ENCODE results near the gene FAM222A.
A peak's percentile ranks its signal among the peaks of the same experiment; 100 is the strongest.

The FAM222A gene

DNA sequence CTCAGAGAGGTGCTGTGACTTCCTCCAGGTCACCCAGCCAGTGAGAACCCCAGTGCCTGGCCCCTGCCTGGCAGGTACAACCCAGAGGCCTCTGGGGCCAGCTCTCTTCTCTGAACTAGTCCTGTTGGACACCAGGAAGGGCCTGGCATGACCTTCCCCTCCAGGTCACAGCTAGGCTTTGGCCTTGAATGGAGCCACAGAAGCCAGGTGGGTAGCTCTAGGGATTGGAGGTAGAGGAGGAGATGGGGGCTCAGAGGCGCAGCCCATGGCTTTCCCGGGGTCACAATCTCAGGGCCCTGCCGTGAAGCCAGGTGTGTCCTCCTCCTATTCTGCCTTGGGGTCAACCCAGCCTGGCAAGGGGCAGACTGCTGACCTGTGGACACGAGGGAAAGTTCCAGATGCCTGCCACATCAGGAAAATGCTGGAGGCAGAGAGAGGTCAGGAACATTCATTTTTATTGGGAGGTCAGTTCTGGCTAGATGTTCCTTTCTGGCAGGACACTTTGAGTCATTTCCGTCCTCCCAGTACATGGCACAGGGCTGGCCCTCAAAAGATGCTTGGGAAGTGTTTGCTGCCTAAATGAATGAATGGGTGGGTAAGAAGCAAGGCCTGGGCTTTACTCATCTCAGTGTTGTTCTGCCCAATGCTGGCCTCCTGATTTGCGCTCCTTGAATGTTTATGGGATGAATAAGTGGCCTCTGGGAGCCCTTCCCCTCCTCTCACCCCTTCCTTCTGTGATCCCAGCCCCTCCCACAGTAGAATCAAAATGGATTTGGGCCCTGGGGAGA, 25.4 kb downstream of the FAM222A start:
- DNase-seq, result no peak

DNA sequence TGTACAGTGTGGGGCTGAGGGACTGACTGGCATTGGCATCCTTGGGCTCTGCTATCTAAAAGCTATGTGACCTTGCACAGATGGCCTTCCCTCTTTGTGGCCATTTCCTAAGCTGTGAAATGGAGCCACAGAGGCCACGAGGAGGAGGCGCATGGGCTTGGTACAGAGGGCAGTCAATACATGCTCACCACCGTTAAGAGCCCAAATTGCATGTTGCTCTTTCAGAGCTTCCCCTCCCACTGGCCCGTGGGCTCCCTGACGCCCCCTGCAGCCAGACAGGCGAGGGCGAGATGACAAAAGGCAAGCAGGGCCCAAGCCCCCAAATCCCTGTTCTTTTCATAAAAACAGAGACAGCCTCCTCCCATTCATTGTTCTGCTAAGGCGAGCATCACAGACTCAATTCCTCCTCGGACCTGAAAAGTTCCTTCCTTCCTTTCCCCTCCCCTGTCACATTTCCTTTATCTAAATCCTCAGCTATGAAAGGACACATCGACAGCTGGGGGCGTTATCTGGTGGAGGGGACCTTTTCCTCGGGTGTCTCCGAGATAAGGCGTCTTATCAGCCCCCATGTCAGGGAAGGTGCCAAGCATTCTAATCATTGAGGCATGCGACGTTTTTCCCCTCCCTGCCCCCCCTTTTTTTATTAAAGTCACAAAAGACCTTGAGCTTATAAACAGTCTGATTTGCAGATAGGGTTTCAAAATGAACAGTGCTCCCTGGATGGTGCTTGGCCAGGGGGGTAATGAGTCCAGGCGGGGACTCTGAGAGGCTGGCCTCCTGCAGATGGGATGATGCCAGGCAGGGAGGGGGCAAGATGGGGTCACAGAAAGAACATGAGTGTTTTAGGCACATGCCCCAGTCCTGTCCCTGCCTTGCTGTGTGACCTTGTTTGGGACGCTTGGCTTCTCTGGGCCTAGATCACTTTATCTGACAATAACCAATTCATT, 26.4 kb downstream of the FAM222A start:
- no peak for DNase-seq

DNA sequence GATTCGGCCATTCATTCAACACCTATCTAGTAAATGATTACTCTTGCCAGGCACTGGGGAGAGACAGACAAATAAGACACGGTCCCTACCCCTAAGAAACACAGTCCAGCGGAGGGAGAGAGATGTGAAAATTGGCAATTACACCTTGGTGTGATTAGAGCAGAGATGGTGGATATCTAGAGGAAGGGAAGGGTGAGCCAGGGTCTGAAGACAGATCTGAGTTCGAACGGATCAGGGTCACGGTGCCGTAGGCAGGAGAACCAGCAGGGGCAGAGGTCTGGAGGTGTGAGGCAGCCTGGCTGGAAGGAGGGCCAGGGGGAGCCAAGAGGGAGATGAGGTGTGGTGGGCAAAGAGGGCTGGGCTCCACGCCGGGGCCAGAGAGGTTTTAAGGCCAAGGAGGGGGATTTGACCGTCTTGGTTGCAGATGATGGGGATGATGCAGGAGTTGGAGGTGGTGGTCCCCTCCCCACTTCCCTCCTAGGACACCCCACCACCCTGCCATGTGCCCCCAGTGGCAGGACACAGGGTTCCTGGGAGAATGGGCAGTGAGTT, 27.1 kb downstream of the FAM222A start:
- DNase-seq, result no peak

DNA sequence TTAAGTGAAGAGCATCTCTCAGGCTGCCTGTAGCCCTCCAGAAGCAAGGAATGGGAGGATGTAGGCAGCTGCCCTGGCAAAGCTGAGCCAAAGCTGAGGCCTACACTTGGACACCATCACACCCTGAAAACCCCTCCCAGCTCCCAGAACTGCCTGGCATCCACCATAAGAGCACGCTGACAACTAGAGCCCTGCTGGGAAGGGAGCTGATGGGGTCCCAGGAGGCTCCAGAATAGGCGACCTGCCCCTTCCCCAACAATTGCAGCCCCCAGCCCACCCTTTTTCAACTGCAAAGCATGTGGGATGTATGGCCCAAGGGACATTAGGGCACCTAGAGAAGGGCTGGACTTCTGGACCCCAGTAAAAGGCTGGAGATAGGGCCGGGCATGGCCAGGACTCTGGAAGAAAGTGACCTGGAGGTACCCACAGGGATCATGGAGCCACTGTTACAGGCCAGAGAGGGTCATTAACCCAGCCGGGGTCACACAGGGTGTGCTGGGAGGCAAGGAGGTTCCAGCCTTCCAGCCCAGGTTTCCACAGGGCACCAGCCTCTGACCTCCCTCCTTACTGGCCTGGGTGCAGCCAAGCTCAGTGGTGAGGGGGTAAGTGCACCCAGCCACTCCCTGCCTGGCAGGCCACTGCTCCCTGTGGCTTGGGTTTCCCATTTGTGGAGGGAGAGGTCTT, 27.8 kb downstream of the FAM222A start:
- no peak for DNase-seq

DNA sequence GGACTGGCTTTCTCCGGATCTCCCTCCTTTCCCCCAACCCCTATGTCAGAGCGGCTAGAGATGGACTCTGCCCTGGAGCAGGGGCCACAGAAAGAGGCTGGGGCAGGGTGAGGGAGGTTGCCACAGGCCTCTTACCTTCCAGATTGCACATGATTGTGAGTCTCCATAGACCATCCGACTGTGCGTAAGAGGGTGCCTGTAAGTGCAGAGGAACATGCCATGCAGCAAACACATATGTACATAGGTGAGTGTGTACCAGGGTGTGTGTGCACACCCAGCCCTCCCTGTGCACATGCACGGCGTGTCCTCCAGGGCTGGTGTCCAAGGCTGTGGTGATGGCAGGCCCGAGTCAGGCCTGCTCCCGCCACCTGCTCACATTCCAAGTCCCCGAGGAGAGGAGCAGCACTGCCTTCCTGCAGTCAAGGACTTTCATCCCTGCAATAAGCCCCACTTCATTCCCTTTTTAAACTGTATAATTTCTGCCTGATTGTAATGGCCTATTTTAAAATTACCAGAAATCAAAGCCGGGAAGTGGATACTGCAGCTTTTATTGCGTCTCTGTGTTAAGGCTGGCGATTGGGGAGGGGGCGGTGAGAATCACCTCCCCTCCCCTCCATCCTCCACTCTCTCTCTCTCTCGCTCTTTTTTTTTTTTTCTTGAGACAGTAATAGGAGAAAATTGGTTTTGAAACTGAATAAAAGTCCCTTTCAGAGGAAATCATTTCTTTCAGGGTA, 28.5 kb downstream of the FAM222A start:
- DNase-seq, result no peak

DNA sequence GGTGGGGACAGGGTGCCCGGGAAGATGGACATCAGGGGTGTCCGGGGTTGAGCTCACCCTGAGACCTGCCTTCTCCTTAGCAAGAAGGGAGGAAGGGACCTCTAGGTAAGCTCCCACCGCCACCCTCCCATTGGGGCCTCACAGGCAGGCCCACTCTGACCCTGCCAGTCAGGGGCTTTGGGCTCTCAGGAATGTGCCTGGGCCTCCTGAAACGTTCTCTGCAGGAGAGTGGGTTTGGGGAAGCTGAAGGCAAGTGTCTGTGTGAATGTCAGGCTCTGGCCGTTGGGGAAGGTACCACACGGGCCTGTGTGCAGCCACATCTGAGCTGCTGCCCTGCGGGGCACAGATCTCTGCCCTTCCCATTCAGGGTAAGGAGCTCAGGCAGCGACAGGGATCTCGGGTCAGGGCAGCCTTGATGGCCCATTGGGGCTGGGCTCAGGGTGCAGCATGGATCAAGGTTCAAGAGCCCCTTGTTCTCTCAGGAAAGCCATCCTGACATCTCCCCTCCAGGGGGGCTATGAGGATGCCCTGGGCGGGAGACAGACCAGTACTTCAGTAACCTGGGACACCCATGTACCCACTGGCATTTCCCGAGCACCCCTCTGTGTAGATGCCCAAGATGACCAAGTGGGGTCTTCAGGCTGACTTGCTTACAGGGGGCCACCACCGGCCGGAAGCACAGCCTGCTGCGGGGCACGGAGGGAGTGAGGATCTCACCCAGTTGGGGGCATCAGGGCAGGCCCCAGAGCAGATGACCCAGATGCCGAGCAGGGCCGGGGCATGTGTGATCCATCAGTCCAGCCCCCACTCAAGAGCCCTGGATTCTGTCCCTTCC, 29.7 kb downstream of the FAM222A start:
- DNase-seq, result no peak

DNA sequence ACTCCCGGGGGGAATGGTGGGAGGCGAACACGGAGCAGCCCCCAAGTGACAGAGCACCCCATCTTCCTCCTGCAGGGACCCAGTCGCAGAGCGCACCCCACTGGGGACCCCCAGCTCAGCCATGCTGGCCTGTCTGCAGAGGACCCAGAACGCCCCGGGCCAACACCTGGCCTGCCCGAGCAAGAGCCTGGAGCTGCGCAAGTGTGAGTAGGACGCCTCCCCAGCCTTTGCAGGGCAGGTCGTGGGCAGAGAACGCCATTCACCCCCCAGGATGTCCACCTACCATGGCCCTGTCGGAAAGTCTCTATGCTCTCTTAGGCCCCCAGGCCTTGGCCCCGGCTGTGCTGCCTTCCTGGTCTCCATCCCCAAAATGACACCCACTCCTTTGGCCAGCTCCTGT, 30.4 kb downstream of the FAM222A start:
- DNase-seq, result no peak

DNA sequence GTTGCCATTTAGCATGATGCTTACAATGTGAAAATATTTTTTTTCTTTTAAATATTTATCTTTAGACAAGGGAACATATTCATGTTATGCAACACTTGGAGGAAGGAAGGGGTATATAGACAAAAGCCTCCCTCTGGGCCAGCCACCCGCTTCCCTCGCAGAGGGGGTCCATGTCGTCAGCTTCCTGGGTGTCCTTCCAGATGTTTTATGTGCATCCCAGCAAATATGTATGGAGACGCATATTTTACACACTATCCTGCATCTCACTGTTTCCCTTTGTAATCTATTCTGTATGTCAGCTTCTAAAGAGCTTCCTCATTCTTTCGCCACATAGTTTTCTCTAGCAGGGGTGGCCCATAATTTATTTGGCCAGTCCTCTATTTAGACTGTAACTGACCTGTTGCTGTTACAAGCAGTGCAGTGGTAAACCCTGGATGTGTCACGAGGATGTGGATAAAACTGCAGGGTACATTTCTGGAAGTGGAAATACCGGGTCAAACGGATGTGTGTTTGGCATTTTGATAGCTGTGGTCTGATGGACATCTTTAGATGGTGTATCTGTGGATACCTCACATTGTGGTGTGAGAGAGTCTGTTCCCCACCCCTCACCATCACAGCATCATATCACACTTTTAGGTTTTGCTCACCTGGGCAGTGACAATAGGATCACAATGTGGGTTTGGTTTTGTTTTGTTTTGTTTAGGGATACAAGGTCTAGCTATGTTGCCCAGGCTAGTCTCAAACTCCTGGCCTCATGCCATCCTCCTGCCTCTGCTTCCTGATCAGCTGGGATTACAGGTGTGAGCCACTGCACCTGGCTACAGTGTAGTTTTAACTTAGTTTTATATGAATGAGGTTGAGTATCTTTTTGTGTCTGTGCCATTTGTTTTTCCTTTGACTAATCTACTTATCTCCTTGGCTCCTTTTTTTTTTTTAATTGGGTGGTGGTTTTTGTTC, 31.6 kb downstream of the FAM222A start:
- DNase-seq, result no peak

DNA sequence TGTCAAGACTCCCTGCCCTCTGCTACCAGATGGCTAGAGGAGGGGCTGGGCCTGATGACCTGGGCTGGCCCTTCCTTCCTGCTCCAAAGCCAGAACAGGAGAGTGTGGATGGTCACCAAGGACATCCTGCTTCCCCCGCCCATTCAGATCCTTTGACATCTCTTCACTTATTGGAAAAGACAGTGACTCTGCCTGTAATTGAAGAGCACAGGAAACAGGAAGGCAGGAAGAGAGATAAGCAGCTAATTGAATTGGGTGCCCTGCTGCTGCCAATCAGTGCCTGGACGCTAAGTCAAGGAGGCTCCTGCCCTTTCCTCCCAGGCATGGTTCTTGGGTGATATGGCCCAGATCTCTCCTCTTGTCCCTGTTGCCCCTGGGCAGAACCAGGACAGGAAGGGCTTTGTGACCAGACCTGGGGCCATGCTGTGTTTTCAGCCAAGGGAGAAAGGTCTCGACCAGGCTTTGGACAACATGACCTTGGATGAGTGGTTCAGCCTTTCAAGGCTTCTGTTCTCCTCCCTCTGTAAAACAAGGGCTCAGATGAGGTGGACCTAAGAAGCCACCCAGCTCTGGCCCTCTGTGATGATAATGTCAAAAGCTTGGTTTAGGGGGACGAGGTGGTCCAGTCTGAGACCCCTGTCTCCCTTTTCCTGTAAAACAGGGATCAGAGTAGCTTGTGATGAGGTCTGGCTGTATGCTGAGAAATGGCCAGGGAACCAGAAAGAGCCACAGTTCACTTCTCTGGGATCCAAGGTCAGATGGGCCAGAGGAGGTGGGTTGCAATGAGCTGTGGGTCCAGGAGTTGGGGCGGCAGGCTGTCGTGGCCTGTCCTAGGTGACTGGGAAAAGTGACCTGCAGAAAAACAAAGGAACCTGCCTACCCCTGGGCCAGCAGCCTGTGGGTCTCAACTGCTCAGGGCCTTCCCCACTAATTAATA, 38.8 kb downstream of the FAM222A start:
- no peak for DNase-seq

DNA sequence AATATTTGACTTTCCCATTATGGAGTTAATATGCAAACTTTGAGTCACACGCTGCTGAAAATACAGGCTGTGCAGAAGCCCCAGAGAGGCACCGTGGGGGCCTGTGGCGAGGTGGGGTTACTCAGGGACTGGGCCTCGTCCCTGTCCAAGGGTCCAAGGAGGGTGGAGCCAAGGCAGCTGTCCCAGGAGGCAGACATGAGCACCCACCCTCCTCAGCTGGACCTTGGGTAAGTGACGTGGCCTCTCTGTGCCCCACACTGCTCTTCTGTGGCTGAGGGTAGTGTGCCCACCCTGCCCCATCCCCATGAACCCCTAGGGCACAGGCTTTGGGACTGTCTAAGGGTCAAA, 39.4 kb downstream of the FAM222A start:
- DNase-seq, result no peak

DNA sequence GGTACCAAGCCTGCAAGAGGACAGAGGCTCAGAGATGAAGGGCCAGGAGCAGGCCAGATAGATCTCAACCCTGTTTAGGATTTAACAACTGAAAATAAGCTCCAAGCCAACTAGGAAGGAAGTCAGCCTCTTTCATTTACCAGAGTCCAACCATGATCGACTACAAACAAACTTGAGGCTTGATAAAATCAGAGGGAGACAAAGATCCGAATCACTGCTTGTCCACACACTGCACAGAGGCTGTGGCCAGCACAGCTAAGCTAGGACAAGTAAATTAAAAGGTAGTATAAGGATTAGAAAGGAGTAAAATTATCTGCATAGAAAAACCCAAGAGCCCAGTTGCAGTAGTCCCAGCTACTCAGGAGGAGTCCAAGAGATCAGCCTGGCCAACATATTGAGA, 40.3 kb downstream of the FAM222A start:
- no peak for DNase-seq

DNA sequence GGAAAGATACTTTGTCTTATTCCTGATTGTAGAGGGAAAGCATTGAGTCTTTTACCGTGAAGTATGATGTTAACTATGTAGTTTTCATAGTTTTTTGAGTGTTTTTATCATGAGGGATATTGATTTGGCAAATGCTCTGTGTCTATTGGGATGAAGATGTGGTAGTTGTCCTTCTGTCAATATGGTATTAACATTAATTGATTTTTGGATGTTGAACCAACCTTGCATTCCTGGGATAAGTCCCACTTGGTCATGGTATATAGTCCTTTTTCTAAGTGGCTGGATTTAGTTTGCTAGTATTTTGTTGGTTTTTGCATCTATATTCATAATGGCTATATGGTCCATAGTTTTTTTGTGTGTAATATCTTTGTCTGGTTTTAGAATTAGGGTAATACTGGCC, 42.8 kb downstream of the FAM222A start:
- DNase-seq, result no peak

DNA sequence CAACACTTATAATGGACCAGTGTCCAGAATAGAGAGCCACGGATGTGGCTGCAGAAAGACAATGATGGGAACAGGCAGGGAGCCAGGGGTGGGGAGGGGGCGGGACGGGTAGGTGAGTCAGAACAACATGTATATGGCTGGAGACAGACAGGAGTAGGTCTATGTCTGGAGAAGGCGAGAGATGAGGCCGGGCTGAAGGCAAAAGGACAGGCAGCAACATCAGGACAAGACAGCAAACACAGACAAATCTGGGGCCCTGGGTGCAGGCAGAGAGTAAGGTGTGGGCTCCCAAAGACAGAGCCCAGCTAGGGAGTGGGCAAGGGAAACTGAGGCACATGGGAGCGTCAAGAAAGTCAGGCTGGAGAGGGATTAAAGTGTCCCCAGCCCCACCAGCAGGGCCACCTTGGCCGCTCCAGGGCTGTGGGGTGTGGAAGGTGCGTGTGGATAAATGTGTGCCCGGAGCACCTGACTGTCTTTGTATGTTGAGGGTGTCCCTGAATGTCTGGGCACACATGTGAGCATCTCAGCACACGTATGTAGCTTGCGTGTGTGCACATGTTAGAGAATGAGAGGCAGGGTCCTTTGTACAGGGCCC, 44.1 kb downstream of the FAM222A start:
- no peak for DNase-seq

DNA sequence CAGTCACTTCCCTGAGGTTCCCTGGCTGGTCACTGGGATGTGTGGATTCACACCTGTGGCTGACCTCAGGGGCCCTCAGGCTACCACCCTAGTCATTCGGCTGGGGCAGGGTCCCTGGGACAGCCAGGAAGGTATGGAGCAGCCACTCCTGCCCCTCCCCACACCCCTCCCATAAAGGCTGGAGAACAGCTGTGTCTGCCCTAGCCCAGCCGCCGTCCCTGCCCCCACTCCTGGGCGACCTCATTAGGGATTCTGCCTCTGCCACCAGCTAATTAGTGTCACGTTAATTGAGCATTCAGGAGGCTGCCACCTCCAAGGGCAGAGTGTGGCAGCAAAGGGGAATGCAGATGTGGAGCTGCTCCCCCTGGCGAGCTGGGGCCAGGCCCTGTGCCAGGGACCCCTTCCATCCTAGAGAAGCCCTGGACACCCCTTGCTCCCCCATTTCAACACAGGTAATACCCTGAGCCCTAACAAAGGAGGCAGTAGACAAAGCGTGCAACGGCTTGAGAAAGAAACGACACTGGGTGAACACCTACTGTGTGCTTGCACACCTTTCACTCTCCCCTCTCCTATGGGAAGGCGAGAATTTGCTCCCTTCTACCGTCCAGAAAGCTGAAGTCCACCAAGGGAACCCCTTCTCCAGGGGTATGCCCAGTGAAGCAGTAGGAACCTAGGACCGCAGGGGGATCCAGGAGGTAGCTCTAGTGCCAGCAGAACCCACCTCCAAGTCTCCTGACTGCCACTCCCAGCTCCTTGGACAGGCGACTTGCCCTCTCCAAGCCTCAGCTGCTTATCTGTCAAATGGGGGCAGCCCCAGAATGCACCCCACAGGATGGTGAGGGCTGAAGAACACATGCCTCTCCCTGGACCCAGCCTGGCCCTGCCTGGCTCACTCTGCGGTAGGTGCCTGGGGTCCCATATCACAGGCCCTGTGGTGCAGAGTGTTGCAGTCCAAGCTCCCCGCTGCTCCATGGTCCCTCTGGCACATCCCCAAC, 45.1 kb downstream of the FAM222A start:
- no peak for DNase-seq

DNA sequence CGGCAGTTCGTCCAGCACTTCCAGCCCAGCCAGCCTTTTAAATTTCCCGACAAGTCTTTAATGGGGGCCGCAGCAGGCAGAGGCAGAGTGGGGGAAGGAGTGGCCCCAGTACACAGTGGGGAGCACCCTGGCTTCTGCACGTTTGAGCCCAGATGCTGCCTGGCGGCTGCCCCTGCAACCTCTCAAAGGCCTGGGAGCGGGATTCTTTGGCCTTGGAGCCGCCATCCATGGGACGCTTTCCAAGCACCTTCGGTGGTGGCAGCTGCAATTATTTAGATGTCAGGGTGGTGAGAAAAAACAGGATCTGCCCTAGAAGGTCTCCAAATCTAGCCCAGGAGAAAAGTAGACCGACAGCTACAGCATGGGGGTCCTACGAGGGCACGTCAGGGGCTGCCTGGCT, 46.0 kb downstream of the FAM222A start:
- no peak for DNase-seq

DNA sequence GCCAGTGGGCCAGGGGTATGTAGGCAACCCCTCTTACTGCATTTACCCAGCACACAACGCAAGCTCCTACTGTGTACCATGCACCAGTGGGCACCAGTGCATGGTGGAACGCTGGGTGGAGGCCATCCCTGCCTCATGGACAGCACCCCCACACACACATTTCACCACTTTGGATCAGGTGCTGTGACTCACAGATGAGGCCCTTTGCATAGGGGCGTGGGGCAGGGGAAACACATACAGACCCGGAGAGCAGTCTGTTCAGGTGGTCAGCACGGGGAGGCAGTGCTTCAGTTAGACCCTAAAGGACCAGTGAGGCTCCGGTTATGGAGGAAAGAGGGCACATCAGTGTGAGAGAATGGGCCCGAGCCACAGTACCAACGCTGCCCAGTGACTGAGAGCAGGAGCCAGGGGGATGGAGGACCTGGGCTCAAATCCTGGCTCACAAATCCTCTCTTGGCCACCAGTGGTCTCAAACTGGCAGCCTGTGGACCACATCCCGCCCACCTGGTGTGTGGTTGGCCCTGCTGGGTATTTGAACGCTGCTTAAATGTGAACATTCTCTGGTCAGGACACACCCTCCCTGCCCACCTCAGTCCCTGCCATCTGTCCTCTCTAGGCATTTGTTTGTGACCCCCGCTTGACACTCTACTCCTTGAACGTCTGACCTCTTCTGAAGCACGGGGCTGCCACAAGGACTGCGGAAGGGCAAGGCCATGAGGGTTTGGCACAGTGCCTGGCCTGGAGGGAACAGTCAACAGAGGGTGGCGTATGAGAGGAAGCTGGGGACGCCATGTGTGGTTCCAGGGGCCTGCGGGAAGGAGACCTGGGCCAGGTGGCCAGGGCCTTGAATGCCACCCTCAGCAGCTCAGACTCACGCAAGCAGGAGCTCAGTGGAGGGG, 46.7 kb downstream of the FAM222A start:
- peak; percentile 22 for DNase-seq
